ENCODE measurements around the gene CYP24A1. TPM values are rescaled to one million over a fixed set of nuclear protein-coding genes. Genes with fewer than 3 reads are reported as not detected.

CYP24A1 gene
- total and polyA plus RNA-seq, 2 donors (not counting 3 experiments of a cell fraction or from before 2014, with no cell fraction given) = not detected

DNA sequence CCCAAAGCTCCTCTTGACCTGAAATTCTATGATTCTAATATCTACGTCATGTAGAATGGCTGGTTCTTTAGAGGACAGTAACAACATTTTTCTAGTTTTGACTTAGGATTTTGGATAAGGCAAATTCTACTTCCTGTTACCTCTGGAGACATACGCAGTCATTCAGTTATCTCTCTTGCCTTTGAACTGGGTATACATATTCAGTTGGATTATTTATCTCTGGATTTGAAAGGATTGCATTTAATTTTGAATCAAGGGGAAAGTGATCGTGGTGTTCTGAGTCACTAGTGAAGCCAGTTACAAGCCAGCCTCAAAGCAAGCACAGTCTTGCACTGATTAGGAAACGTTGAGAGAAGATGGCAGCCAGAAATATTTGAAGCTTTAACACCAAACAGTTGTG lies 68.1 kb downstream of the CYP24A1 start:
- Histone ChIP-seq H4K20me1 (replicated peaks; ENCODE audit: control insufficient read depth, extremely low read depth, insufficient read depth, low read length) (no peaks in the 10 kb centered on the region), H3K9me3 (replicated peaks; ENCODE audit: control insufficient read depth, insufficient read depth, low read length) (no peaks in the 10 kb centered on the region), H3K27me3 (ENCODE audit: control insufficient read depth in 2 of 2, insufficient read depth in 2 of 2, low read length in 2 of 2) (peaks cover 0 to 3% of the 10 kb centered on the region in 2 experiments), H3K27ac (ENCODE audit: insufficient read depth, low read depth, low read length) (no peak overlapping the region), H3K4me3 (replicated peaks in 1 of 3; ENCODE audit: insufficient read depth in 1 of 3, low read depth in 1 of 3, low read length in 3 of 3) (no peak overlapping the region), H3K9me1 (replicated peaks; ENCODE audit: control insufficient read depth, extremely low read depth, insufficient read depth, low read length) (no peaks in the 10 kb centered on the region), H3K36me3 (ENCODE audit: control insufficient read depth in 2 of 2, extremely low read depth in 1 of 2, insufficient read depth in 2 of 2, low read length in 2 of 2) (no peaks in the 10 kb centered on the region), H3K79me2 (ENCODE audit: control insufficient read depth, insufficient read depth, low read length) (no peaks in the 10 kb centered on the region), H2AFZ (ENCODE audit: low read depth, low read length) (no peak overlapping the region), H3K4me2 (ENCODE audit: insufficient read depth, low read length) (no peak overlapping the region), H3K4me1 (ENCODE audit: control insufficient read depth, extremely low read depth, insufficient read depth, low read length) (no peaks in the 10 kb centered on the region), H3K9ac (replicated peaks; ENCODE audit: extremely low read depth, insufficient read depth, low read length) (no peak overlapping the region)
- DNase-seq (ENCODE audit: low read depth, low spot score) = no peak
- no peak for TF ChIP-seq MAX (IDR thresholded peaks at IDR 0.05; ENCODE audit: insufficient read depth, insufficient read length)
- TF ChIP-seq POLR2A (IDR thresholded peaks at IDR 0.05; ENCODE audit: low read depth, low read length) = no peak
- TF ChIP-seq EZH2 (IDR thresholded peaks at IDR 0.05; ENCODE audit: borderline replicate concordance, low read depth, low read length, severe bottlenecking) = no peak
- TF ChIP-seq GATA2 (IDR thresholded peaks at IDR 0.05; ENCODE audit: insufficient read depth, insufficient read length, low read depth, low read length) = no peak
- no peak for TF ChIP-seq POLR2AphosphoS5 (IDR thresholded peaks at IDR 0.05; ENCODE audit: insufficient read depth, low read depth, low read length)
- TF ChIP-seq FOS (IDR thresholded peaks at IDR 0.05; ENCODE audit: borderline replicate concordance, insufficient read depth, low read length) = no peak
- TF ChIP-seq MYC (IDR thresholded peaks at IDR 0.05; ENCODE audit: low read depth, low read length) = no peak
- TF ChIP-seq CTCF (IDR thresholded peaks at IDR 0.05; ENCODE audit: extremely low read depth in 1 of 2, insufficient read depth in 1 of 2, low read depth in 1 of 2, low read length in 2 of 2) = no peak
- TF ChIP-seq JUN (IDR thresholded peaks at IDR 0.05; ENCODE audit: borderline replicate concordance, insufficient read depth, insufficient read length, low read depth) = no peak
- intact Hi-C loops (cut with micrococcal nuclease) = no loop called here
- ChIA-PET POLR2A (no interaction called here), CTCF (interaction anchor here (0.6 to 5.0 kb wide), 9 partner anchors 10 to 546 kb away, joined by 3 to 57 read pairs (median 3); no protein-coding TSS in a partner anchor)
- no TSS peak for BruUV-seq (replicated peaks)
- FAIRE-seq = no peak
- dilution Hi-C loops (cut with MboI; ENCODE audit: extremely low pct_ligation_motif_present, low sequenced_read_pairs) = no loop called here
